HepG2 (cell line): Measurements from ENCODE around the gene LSM12. TPM values are rescaled to one million over a fixed set of nuclear protein-coding genes. Genes with fewer than 3 reads are reported as not detected.

Experiments used
- ATAC-seq: fragments of 200-7000 bp; cut with Tn5 transposase; 3 replicates; pipeline ENCODE4 v1.9.1; 2020; ENCODE audit warnings: mild to moderate bottlenecking, moderate library complexity
- BruUV-seq: library from RNA; stranded (reverse); fragments of 400-500 nt; replicated peaks from 2 replicates; lab custom pipeline; 2021; lab: Mats Ljungman, UMichigan
- CTCF ChIA-PET: fragments of 300-600 bp; formaldehyde crosslinking; extraction: SDS; loops from one replicate; lab custom pipeline; 2021; ENCODE audit warnings: low total read pairs, inconsistent platforms, low intra/inter-chr PET ratio; lab: Yijun Ruan, JAX
- POLR2A ChIA-PET: fragments of 350-600 bp; sonication (Branson Sonifier 250); formaldehyde crosslinking; loops from one replicate; lab custom pipeline; 2020; ENCODE audit warnings: antibody characterized with exemption, inconsistent platforms; lab: Yijun Ruan, JAX
- DNase-seq: peaks from one replicate; pipeline ENCODE4 v3.0.0-alpha.2; 2015; ENCODE audit warnings: low spot score
- FAIRE-seq: peaks from 3 replicates; lab custom pipeline; 2011; peaks lifted over from hg19 to GRCh38; lab: Jason Lieb, UNC
- H2AFZ ChIP-seq: one replicate; pipeline ENCODE4 v1.6.1; 2011; ENCODE audit warnings: low read length, inconsistent platforms
- H3K27ac ChIP-seq: fragments of 300-600 bp; 3 replicates; pipeline ENCODE4 v1.8.0; 2011; ENCODE audit warnings: mixed run types, mild to moderate bottlenecking, mixed read lengths, low read length, inconsistent platforms; ENCODE audit not compliant: insufficient read depth; ENCODE audit errors: extremely low read length
- H3K27me3 ChIP-seq, 2 experiments: fragments of 200-600 bp in 1 of 2; 2 replicates in 1 of 2; 3 replicates in 1 of 2; pipeline versions ENCODE4 v1.6.0 to v1.8.0; 2011; ENCODE audit warnings: low read length in 2 of 2, mild to moderate bottlenecking in 2 of 2, moderate library complexity in 2 of 2, inconsistent platforms in 1 of 2; ENCODE audit not compliant: insufficient read depth in 2 of 2, control insufficient read depth in 1 of 2
- H3K36me3 ChIP-seq, 2 experiments: fragments of 200-600 bp in 1 of 2; replicated peaks in 1 of 2; 2 replicates in 1 of 2; 3 replicates in 1 of 2; pipeline versions ENCODE4 v1.5.1 to v1.8.0; 2011; ENCODE audit warnings: low read length in 2 of 2, inconsistent platforms in 1 of 2; ENCODE audit not compliant: insufficient read depth in 2 of 2, control insufficient read depth in 1 of 2
- H3K4me1 ChIP-seq: 2 replicates; pipeline ENCODE4 v1.5.1; 2012; ENCODE audit warnings: low read length, inconsistent platforms; ENCODE audit not compliant: insufficient read depth
- H3K4me2 ChIP-seq: 2 replicates; pipeline ENCODE4 v1.6.0; 2011; ENCODE audit warnings: low read depth, low read length, inconsistent platforms
- H3K4me3 ChIP-seq, 3 experiments: fragments of 200-600 bp in 1 of 3; sonication (generic), shearing (Covaris generic) in 1 of 3; replicated peaks in 1 of 3; 2 replicates each; pipeline ENCODE4 v1.5.1; 2011 to 2016; ENCODE audit warnings: low read length in 3 of 3, inconsistent platforms in 2 of 3, low read depth in 2 of 3, mild to moderate bottlenecking in 2 of 3, control low read depth in 1 of 3, mixed read lengths in 1 of 3; ENCODE audit not compliant: insufficient read depth in 1 of 3
- H3K79me2 ChIP-seq: one replicate; pipeline ENCODE4 v1.6.1; 2011; ENCODE audit warnings: low read length, inconsistent platforms; ENCODE audit not compliant: insufficient read depth
- H3K9ac ChIP-seq: 2 replicates; pipeline ENCODE4 v1.6.0; 2011; ENCODE audit warnings: mild to moderate bottlenecking, low read depth, low read length, inconsistent platforms; ENCODE audit not compliant: insufficient read depth
- H3K9me3 ChIP-seq: 2 replicates; pipeline ENCODE4 v1.5.1; 2012; ENCODE audit warnings: mild to moderate bottlenecking, low read length
- H4K20me1 ChIP-seq: 2 replicates; pipeline ENCODE4 v1.6.0; 2011; ENCODE audit warnings: inconsistent platforms, mild to moderate bottlenecking, low read length, moderate library complexity; ENCODE audit not compliant: insufficient read depth
- BATF2 ChIP-seq: sonication (generic); formaldehyde crosslinking; IDR thresholded peaks from 2 replicates; pipeline ENCODE4 v1.8.0; 2022; ENCODE audit warnings: mild to moderate bottlenecking, missing genetic modification reagents, moderate library complexity
- IKZF1 ChIP-seq: fragments of 450-650 bp; IDR thresholded peaks from 2 replicates; pipeline ENCODE4 v1.7.1; 2016
- IRF1 ChIP-seq: sonication (generic); formaldehyde crosslinking; IDR thresholded peaks from 2 replicates; pipeline ENCODE4 v1.4.0; 2020; ENCODE audit warnings: low read depth, mild to moderate bottlenecking, missing genetic modification reagents
- MAFF ChIP-seq: IDR thresholded peaks from 2 replicates; pipeline ENCODE4 v1.6.1; 2011; ENCODE audit warnings: low read depth, low read length, improper control_type of control experiment
- MBD4 ChIP-seq: IDR thresholded peaks from 2 replicates; pipeline ENCODE4 v1.6.1; 2012; ENCODE audit warnings: low read length, inconsistent platforms, borderline replicate concordance
- PCBP2 ChIP-seq: fragments of 200-400 bp; formaldehyde crosslinking; optimal IDR thresholded peaks from 2 replicates; pipeline ENCODE3; 2018; ENCODE audit warnings: low read length, low read depth; ENCODE audit not compliant: poor library complexity, severe bottlenecking
- THAP7 ChIP-seq: sonication (generic); formaldehyde crosslinking; IDR thresholded peaks from 2 replicates; pipeline ENCODE4 v1.8.1; 2023; ENCODE audit warnings: mild to moderate bottlenecking, missing genetic modification reagents
- U2AF2 ChIP-seq: fragments of 200-400 bp; formaldehyde crosslinking; IDR thresholded peaks from 2 replicates; pipeline ENCODE4 v1.6.1; 2017; ENCODE audit warnings: low read depth, mild to moderate bottlenecking, low read length
- ZKSCAN5 ChIP-seq: sonication (generic); formaldehyde crosslinking; IDR thresholded peaks from 2 replicates; pipeline ENCODE4 v1.5.1; 2020; ENCODE audit warnings: mild to moderate bottlenecking, missing genetic modification reagents
- ZNF296 ChIP-seq: sonication (generic); formaldehyde crosslinking; conservative IDR thresholded peaks from 2 replicates; pipeline ENCODE4 v1.5.0; 2020; ENCODE audit warnings: mild to moderate bottlenecking, missing genetic modification reagents
- ZNF451 ChIP-seq: sonication (generic); formaldehyde crosslinking; IDR thresholded peaks from 2 replicates; pipeline ENCODE4 v1.5.0; 2020; ENCODE audit warnings: mild to moderate bottlenecking, missing genetic modification reagents
- ZNF775 ChIP-seq: sonication (generic); formaldehyde crosslinking; IDR thresholded peaks from 2 replicates; pipeline ENCODE4 v1.4.0; 2020; ENCODE audit warnings: missing genetic modification reagents, mild to moderate bottlenecking, moderate library complexity, borderline replicate concordance
- ZSCAN22 ChIP-seq: sonication (generic); formaldehyde crosslinking; IDR thresholded peaks from 2 replicates; pipeline ENCODE4 v1.4.0; 2020; ENCODE audit warnings: mild to moderate bottlenecking, missing genetic modification reagents
- WGBS: methylation state at CpG from one replicate; pipeline ENCODE4 v1.1.6; 2017; ENCODE audit warnings: low lambda C conversion rate; 5-methylcytosine and 5-hydroxymethylcytosine counted together
- in situ Hi-C: cut with HindIII; loops from 2 replicates; pipeline ENCODE4 v1.10.0; 2017; ENCODE audit warnings: low pct_unique_long_range_greater_than_20kb; ENCODE audit not compliant: extremely low pct_ligation_motif_present
- intact Hi-C: fragments of 100-400 bp; cut with micrococcal nuclease; formaldehyde crosslinking; loops from one replicate; pipeline ENCODE4 v1.10.0; 2022; ENCODE audit not compliant: unreplicated experiment
- polyA plus RNA-seq, 8 experiments: library from polyadenylated mRNA; depleted of rRNA in 3 of 8; stranded (reverse) in 7 of 8; unstranded in 1 of 8; fragments of >200 nt; fragmentation: Illumina TruSeq in 4 of 8; extraction: Trizol in 4 of 8; gene quantifications; 2 replicates each; pipeline versions ENCODE4 v1.2.1 to v1.2.3, GENCODE V29; 2011 to 2016; ENCODE audit warnings: low read depth in 4 of 8, missing spikeins in 1 of 8, mixed read lengths in 1 of 8; ENCODE audit not compliant: insufficient read depth in 1 of 8
- total RNA-seq, 5 experiments: library from RNA; depleted of rRNA; stranded (reverse); fragments of >200 nt; fragmentation: Illumina TruSeq; extraction: Trizol; gene quantifications; 2 replicates each; pipeline ENCODE4 v1.2.3, GENCODE V29; 2016; ENCODE audit warnings: low read depth in 1 of 5

LSM12 gene
- total and polyA plus RNA-seq, 2 of the 13 experiments (the other 11 are each of a cell fraction or from before 2014, with no cell fraction given): 52.8 to 55.7 TPM

GRCh38 chr17:44053125-44053872 lies 13.2 kb downstream of the LSM12 start:
- peaks cover 42 to 75% of the 10 kb centered on the region in 2 experiments for H3K36me3 ChIP-seq
- peaks cover 48% of the 10 kb centered on the region for H3K79me2 ChIP-seq
- no peak overlapping the region for H3K4me3 ChIP-seq
- in situ Hi-C loops (no loop called here), intact Hi-C loops (no loop called here)
- no peak for FAIRE-seq
- CTCF ChIA-PET: no interaction called here
- POLR2A ChIA-PET: no interaction called here
- 91% methylated on average over 3 of the region's 3 CpGs for WGBS
- H3K4me1 ChIP-seq: 0 out of 2 replicates have a peak, but pooled peaks cover 14% of the 10 kb centered on the region
- H2AFZ ChIP-seq: no peak overlapping the region
- H4K20me1 ChIP-seq: peaks cover 2% of the 10 kb centered on the region; the same call in 1 of the 2 replicates
- H3K9ac ChIP-seq: no peak overlapping the region
- no peak overlapping the region for H3K27ac ChIP-seq
- TF ChIP-seq PCBP2 (no peak), IRF1 (CRISPR knock-in tag) (no peak), ZNF296 (no peak), BATF2 (CRISPR knock-in tag) (no peak), ZKSCAN5 (CRISPR knock-in tag) (no peak), MBD4 (no peak), IKZF1 (no peak), MAFF (no peak), U2AF2 (no peak), THAP7 (no peak), ZSCAN22 (CRISPR knock-in tag) (no peak), ZNF775 (CRISPR knock-in tag) (no peak), ZNF451 (CRISPR knock-in tag) (no peak)
- ATAC-seq: peak; percentile 38; the same call in 2 of the 3 replicates
- no peak for DNase-seq
- H3K27me3 ChIP-seq: no peaks in the 10 kb centered on the region
- H3K4me2 ChIP-seq: no peak overlapping the region
- H3K9me3 ChIP-seq: no peaks in the 10 kb centered on the region
- BruUV-seq: TSS peak; percentile 45
